Measurements from ENCODE around the gene MOSPD3.

DNA sequence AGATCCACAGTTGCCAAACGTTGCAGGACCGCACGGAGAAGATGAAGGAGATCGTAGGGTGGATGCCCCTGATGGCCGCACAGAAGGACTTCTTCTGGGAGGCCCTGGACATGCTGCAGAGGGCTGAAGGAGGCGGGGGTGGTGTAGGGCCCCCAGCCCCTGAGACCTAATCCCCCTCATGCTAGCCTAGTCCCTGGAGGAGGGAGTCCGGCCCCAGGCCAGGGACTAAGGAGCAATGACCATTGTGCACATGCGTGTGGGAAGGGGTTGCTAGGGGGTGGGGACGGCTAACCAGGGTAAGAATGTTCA lies 11.7 kb upstream of the MOSPD3 start:
- TF ChIP-seq CTCF (conservative IDR thresholded peaks at IDR 0.05; ENCODE audit: low read depth, low read length) (no peak), EZH2phosphoT487 (IDR thresholded peaks at IDR 0.05; ENCODE audit: borderline replicate concordance, low read length) (no peak)
